Activated CD4-positive, alpha-beta T cell treated with anti-CD3 and anti-CD28 coated beads, Interleukin-2, amount 10 ng/mL, durations not matched to agents 24 days and 14 days (primary cell): Measurements from ENCODE around the gene CERS5. TPM values are rescaled to one million over a fixed set of nuclear protein-coding genes. Genes with fewer than 3 reads are reported as not detected.
A peak's percentile ranks its signal among the peaks of the same experiment; 100 is the strongest.

Experiments used
- DNase-seq: peaks from one replicate; pipeline ENCODE4 v3.0.0; 2022
- H3K27ac Mint-ChIP-seq: one replicate; pipeline ENCODE4 v1.8.0; 2022; ENCODE audit warnings: mild to moderate bottlenecking, mixed read lengths
- H3K27me3 Mint-ChIP-seq: one replicate; pipeline ENCODE4 v1.8.0; 2022; ENCODE audit warnings: mixed read lengths
- H3K36me3 Mint-ChIP-seq: one replicate; pipeline ENCODE4 v1.8.0; 2022; ENCODE audit warnings: low read depth, mild to moderate bottlenecking, mixed read lengths
- H3K4me1 Mint-ChIP-seq: one replicate; pipeline ENCODE4 v1.8.0; 2021; ENCODE audit warnings: mixed read lengths
- H3K4me3 Mint-ChIP-seq: one replicate; pipeline ENCODE4 v1.8.0; 2022; ENCODE audit warnings: mild to moderate bottlenecking, moderate library complexity, mixed read lengths
- H3K9me3 Mint-ChIP-seq: one replicate; pipeline ENCODE4 v1.8.0; 2021; ENCODE audit warnings: mixed read lengths
- intact Hi-C: fragments of 100-400 bp; cut with micrococcal nuclease; formaldehyde crosslinking; loops from one replicate; pipeline ENCODE4 v1.15.1; 2023
- total RNA-seq: library from RNA; stranded (reverse); gene quantifications from 2 replicates; pipeline ENCODE4 v1.2.3, GENCODE V29; 2022

Gene CERS5
- total RNA-seq, 1 donor from 2014 or later = 66.5 TPM

DNA sequence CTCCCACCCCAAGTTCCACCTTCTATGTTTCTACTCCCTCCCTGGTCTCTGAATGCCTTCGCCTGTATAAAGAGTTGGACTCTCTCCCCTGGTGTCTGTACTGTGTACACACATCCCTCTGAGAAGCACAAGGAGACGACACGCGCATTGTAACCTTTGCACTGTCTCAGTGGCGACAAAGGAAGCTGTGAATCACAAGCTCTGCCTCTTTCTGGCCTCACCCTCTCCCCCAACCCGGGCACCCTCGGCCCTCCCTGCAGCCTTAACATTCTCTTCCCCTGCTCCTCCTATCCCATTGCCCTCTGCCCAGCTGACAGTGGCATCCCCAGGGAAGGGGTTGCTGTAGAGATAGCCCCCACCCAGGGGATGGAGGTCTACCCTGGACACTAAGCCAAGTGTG is 84.5 kb downstream of the CERS5 start:
- Mint-ChIP-seq H3K36me3 (peaks cover 12% of the 10 kb centered on the region), H3K9me3 (no peaks in the 10 kb centered on the region), H3K27ac (peak overlapping the region; percentile 18), H3K4me3 (no peak overlapping the region), H3K27me3 (no peaks in the 10 kb centered on the region), H3K4me1 (peaks cover 19% of the 10 kb centered on the region)
- intact Hi-C loops = no loop called here
- DNase-seq = no peak

- Mint-ChIP-seq H3K4me1 (peaks cover 11% of the 10 kb centered on the region), H3K9me3 (no peaks in the 10 kb centered on the region), H3K27me3 (no peaks in the 10 kb centered on the region), H3K4me3 (no peak overlapping the region), H3K27ac (no peak overlapping the region), H3K36me3 (no peaks in the 10 kb centered on the region)
- DNase-seq = no peak
- intact Hi-C loops = no loop called here
These were observed 85.9 kb downstream of the CERS5 start for GRCh38 chr12:50081096-50081808.

- peaks cover 8% of the 10 kb centered on the region for H3K4me1 Mint-ChIP-seq
- H3K27ac Mint-ChIP-seq = no peak overlapping the region
- no peak overlapping the region for H3K4me3 Mint-ChIP-seq
- intact Hi-C loops = no loop called here
- DNase-seq = no peak
- no peaks in the 10 kb centered on the region for H3K36me3 Mint-ChIP-seq
- H3K9me3 Mint-ChIP-seq = no peaks in the 10 kb centered on the region
- no peaks in the 10 kb centered on the region for H3K27me3 Mint-ChIP-seq
These were observed 87.4 kb downstream of the CERS5 start for GRCh38 chr12:50079771-50080170.

Other genes starting within 250 kb of the CERS5 start
- not detected in 2 replicates for gene AQP2, start 216.6 kb downstream of the CERS5 start, total RNA-seq
- not detected in 2 replicates for gene AQP5, start 205.5 kb downstream of the CERS5 start, total RNA-seq
- not detected in 2 replicates for gene AQP6, start 194.4 kb downstream of the CERS5 start, total RNA-seq
- gene RACGAP1, start 141.9 kb downstream of the CERS5 start, total RNA-seq = 71.2 and 71.6 TPM in 2 replicates
- 17.6 and 19.7 TPM in 2 replicates for gene ASIC1, start 109.8 kb downstream of the CERS5 start, total RNA-seq
- gene SMARCD1, start 82.0 kb downstream of the CERS5 start, total RNA-seq = 73.1 and 82.5 TPM in 2 replicates
- gene GPD1, start 63.4 kb downstream of the CERS5 start, total RNA-seq = 0.62 and 0.91 TPM in 2 replicates
- gene COX14, start 55.1 kb downstream of the CERS5 start, total RNA-seq = 44.0 and 45.0 TPM in 2 replicates
- gene LIMA1, start 116.2 kb upstream of the CERS5 start, total RNA-seq = 94.6 and 98.2 TPM in 2 replicates
- gene FAM186A, start 229.2 kb upstream of the CERS5 start, total RNA-seq = not detected in 2 replicates
- gene LARP4, start 233.5 kb upstream of the CERS5 start, total RNA-seq = 117 and 130 TPM in 2 replicates